Muscle layer of colon (tissue), 2 donors: ENCODE measurements around the gene UGT1A4.

Experiments used
- H3K27ac ChIP-seq: one replicate; pipeline ENCODE4 v1.7.0; 2013; ENCODE audit warnings: low read depth, mild to moderate bottlenecking, low read length, moderate library complexity
- H3K27me3 ChIP-seq, 2 donors: one replicate each; pipeline ENCODE4 v1.7.0; 2013; ENCODE audit warnings: low read length in 2 of 2, mild to moderate bottlenecking in 2 of 2; ENCODE audit not compliant: insufficient read depth in 2 of 2, control insufficient read depth in 1 of 2
- H3K36me3 ChIP-seq: one replicate; pipeline ENCODE4 v1.7.0; 2013; ENCODE audit warnings: mild to moderate bottlenecking, low read length; ENCODE audit not compliant: insufficient read depth
- H3K4me1 ChIP-seq: one replicate; pipeline ENCODE4 v1.7.0; 2013; ENCODE audit warnings: mild to moderate bottlenecking, low read length; ENCODE audit not compliant: insufficient read depth
- H3K4me3 ChIP-seq, 2 donors: one replicate each; pipeline ENCODE4 v1.7.0; 2013; ENCODE audit warnings: low read length in 2 of 2, low read depth in 1 of 2, mild to moderate bottlenecking in 1 of 2, moderate library complexity in 1 of 2
- H3K9ac ChIP-seq: one replicate; pipeline ENCODE4 v1.7.0; 2013; ENCODE audit warnings: low read length
- H3K9me3 ChIP-seq: one replicate; pipeline ENCODE4 v1.7.0; 2013; ENCODE audit warnings: mild to moderate bottlenecking, low read length
- donor health status: abdominal sarcoma.
- donor health status: Adenocarcinoma of cecum.

Gene UGT1A4

GRCh38 chr2:233718552-233718951 lies at the start of gene UGT1A4:
Gene UGT1A4 (plus strand): TSS chr2:233718736. CDS start chr2:233718821, 85 bp downstream.
- Histone ChIP-seq H3K9ac (no peak within 1 kb of the TSS), H3K27me3 (no peaks in the 10 kb centered on the region), H3K27ac (no peak within 1 kb of the TSS), H3K4me1 (no peaks in the 10 kb centered on the region), H3K9me3 (no peaks in the 10 kb centered on the region), H3K36me3 (no peaks in the 10 kb centered on the region), H3K4me3 (no peak within 1 kb of the TSS)

DNA sequence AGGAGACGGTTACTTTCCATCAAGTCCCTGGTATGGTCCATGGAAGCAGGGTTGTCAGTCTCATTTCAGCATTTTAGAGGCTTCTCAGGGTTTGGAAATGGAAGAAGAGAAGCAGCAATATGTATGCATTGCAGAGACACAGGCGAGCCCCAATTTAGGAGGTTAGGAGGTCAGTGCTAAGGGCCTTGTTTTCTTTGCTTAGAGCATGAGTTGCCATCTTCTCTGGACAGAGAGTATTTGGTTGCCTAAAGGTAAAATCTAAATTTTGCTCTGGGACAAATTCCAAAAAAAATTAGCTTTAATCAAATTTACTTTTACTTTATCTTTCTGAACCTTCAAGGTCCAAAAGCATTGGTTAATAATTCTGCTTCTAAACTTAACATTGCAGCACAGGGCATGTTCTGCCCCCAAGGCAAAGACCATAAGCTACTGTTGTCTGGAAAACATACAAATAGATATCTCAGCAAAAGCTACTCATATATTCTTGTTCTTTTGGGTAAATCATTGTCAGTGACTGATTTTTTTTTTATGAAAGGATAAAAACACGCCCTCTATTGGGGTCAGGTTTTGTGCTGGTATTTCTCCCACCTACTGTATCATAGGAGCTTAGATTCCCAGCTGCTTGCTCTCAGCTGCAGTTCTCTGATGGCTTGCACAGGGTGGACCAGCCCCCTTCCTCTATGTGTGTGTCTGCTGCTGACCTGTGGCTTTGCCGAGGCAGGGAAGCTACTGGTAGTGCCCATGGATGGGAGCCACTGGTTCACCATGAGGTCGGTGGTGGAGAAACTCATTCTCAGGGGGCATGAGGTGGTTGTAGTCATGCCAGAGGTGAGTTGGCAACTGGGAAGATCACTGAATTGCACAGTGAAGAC lies 47.0 kb upstream of the UGT1A4 start, which contains the start of gene UGT1A9:
Gene UGT1A9, plus strand, starts transcription at position 609 of the 872 bp plus-strand sequence. Its CDS starts 37 bp downstream, at position 646.
- Histone ChIP-seq H3K9me3 (no peaks in the 10 kb centered on the region), H3K27me3 (no peaks in the 10 kb centered on the region), H3K27ac (no peak within 1 kb of the TSS), H3K4me3 (no peak within 1 kb of the TSS), H3K4me1 (no peaks in the 10 kb centered on the region), H3K9ac (no peak within 1 kb of the TSS), H3K36me3 (no peaks in the 10 kb centered on the region)

DNA sequence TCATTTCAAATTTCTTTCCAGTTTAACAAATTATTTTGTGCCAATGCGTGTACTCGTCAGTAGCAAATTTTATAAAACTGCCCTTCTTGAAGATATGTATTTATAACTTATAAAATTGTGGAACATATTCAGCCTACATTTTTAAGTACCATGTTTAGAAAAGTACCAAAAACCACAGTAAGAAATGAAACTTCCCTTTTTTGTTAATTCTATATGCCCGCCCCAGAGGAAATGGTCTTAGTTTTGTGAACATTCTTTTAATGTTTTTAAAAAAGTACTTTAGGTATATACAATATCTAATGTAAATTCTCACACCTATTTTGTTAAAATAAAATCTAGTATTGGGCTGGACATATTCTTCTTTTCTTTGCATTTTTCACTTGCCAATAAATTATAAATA lies 45.6 kb upstream of the UGT1A4 start:
- no peaks in the 10 kb centered on the region for H3K9me3 ChIP-seq
- H3K27me3 ChIP-seq: no peaks in the 10 kb centered on the region
- H3K9ac ChIP-seq: no peak overlapping the region
- H3K4me3 ChIP-seq: no peak overlapping the region
- H3K36me3 ChIP-seq: no peaks in the 10 kb centered on the region
- no peaks in the 10 kb centered on the region for H3K4me1 ChIP-seq
- no peak overlapping the region for H3K27ac ChIP-seq

GRCh38 chr2:233673896-233674295 lies 44.6 kb upstream of the UGT1A4 start:
- Histone ChIP-seq H3K9me3 (no peaks in the 10 kb centered on the region), H3K4me3 (no peak overlapping the region), H3K36me3 (no peaks in the 10 kb centered on the region), H3K4me1 (no peaks in the 10 kb centered on the region), H3K27me3 (no peaks in the 10 kb centered on the region), H3K27ac (no peak overlapping the region), H3K9ac (no peak overlapping the region)

DNA sequence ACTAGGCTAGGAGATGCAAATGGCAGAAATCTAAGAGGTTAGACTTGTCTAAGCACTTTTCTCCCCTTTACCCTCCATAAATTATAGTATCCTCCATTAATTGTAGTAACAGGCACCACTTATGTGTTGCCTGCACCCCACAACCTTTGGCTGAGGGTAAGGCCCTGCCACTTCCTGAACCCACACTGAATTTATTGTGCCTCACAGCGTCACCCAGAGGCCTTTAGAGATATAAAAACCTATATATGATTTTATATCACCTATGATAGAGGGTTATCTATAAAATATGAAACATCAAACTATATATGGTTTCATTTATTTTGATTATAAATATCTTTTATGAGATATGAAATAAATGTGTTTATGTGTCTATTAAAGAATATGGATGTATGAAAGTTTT lies 44.2 kb upstream of the UGT1A4 start:
- H3K4me1 ChIP-seq: no peaks in the 10 kb centered on the region
- H3K27ac ChIP-seq: no peak overlapping the region
- no peak overlapping the region for H3K4me3 ChIP-seq
- H3K36me3 ChIP-seq: no peaks in the 10 kb centered on the region
- H3K9me3 ChIP-seq: no peaks in the 10 kb centered on the region
- H3K9ac ChIP-seq: no peak overlapping the region
- H3K27me3 ChIP-seq: no peaks in the 10 kb centered on the region

- no peak overlapping the region for H3K4me3 ChIP-seq
- no peaks in the 10 kb centered on the region for H3K9me3 ChIP-seq
- no peaks in the 10 kb centered on the region for H3K36me3 ChIP-seq
- no peak overlapping the region for H3K9ac ChIP-seq
- H3K4me1 ChIP-seq: no peaks in the 10 kb centered on the region
- H3K27me3 ChIP-seq: no peaks in the 10 kb centered on the region
- no peak overlapping the region for H3K27ac ChIP-seq
Measured at GRCh38 chr2:233674995-233675394, 43.5 kb upstream of the UGT1A4 start.

DNA sequence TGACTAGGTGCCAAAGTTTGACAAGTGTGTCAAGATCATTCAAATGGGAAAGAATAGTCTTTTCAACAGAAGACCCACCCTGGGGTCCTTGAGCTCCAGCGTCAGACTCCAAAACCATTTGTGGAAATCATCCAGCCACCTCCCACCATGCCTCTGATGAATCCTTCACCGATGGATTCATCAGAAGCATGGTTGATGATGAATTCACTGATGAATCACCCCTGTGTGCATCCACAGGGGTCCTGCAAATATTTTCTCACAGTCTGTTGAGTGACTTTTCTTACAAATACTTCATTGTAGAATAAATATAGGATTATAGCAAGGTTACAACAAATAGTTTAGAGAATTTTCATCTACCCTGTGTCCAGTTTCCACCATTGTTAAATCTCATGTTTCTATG lies 42.5 kb upstream of the UGT1A4 start:
- Histone ChIP-seq H3K9me3 (no peaks in the 10 kb centered on the region), H3K27me3 (no peaks in the 10 kb centered on the region), H3K4me1 (no peaks in the 10 kb centered on the region), H3K9ac (no peak overlapping the region), H3K4me3 (no peak overlapping the region), H3K36me3 (no peaks in the 10 kb centered on the region), H3K27ac (no peak overlapping the region)

- Histone ChIP-seq H3K4me3 (no peak overlapping the region), H3K4me1 (no peaks in the 10 kb centered on the region), H3K9ac (no peak overlapping the region), H3K27ac (no peak overlapping the region), H3K36me3 (no peaks in the 10 kb centered on the region), H3K9me3 (no peaks in the 10 kb centered on the region), H3K27me3 (no peaks in the 10 kb centered on the region)
Measured at GRCh38 chr2:233679196-233679595, 39.3 kb upstream of the UGT1A4 start.

DNA sequence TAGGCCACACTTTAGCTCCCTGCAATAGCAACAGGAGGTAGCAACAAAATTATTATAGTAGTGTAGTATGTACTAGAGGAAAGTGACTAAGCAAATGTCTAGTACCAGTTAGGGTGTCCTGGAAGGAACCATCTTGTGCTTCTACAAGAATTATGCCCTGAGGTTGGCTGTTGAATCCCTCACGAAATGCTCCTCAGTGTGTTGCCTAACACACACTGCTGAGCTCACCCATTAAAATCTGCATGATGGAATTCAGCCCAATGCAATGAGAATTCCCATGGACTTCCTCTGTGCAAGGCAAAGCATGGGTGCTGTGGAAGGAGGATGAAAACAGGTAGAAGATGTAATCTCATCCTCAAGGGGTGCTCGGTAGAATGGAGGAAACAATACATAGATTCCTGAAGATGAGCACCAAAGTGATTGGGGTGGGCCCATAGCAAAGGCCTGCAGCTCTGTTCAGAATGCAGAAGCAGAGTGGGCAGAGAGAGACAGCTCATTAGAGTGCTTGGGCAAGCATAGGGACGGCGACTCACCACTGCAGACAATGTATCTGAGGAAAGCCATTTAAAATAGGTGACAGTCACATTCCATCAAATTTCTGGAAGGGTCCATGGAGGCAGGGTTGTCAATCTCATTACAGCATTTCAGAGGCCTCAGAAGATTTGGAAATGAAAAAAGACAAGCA lies 38.0 kb upstream of the UGT1A4 start:
- H3K27ac ChIP-seq: no peak overlapping the region

GRCh38 chr2:233681521-233682099 lies 36.9 kb upstream of the UGT1A4 start, which contains the start of gene UGT1A7:
Gene UGT1A7 (plus strand): TSS chr2:233681901. CDS start chr2:233681938, 37 bp downstream.
- H3K4me1 ChIP-seq: no peaks in the 10 kb centered on the region
- no peaks in the 10 kb centered on the region for H3K27me3 ChIP-seq

More for the DNA sequence above, 38.0 kb upstream of the UGT1A4 start:
- Histone ChIP-seq H3K4me3 (no peak overlapping the region), H3K9me3 (no peaks in the 10 kb centered on the region), H3K36me3 (no peaks in the 10 kb centered on the region), H3K9ac (no peak overlapping the region), H3K4me1 (no peaks in the 10 kb centered on the region), H3K27me3 (no peaks in the 10 kb centered on the region)

GRCh38 chr2:233684640-233685039 lies 33.9 kb upstream of the UGT1A4 start:
- Histone ChIP-seq H3K4me1 (no peaks in the 10 kb centered on the region), H3K27me3 (no peaks in the 10 kb centered on the region), H3K36me3 (no peaks in the 10 kb centered on the region), H3K9me3 (no peaks in the 10 kb centered on the region), H3K9ac (no peak overlapping the region), H3K27ac (no peak overlapping the region), H3K4me3 (no peak overlapping the region)

More at GRCh38 chr2:233681521-233682099, 36.9 kb upstream of the UGT1A4 start, which contains the start of gene UGT1A7:
- no peaks in the 10 kb centered on the region for H3K9me3 ChIP-seq
- no peak within 1 kb of the TSS for H3K4me3 ChIP-seq
- no peak within 1 kb of the TSS for H3K27ac ChIP-seq
- no peak within 1 kb of the TSS for H3K9ac ChIP-seq
- H3K36me3 ChIP-seq: no peaks in the 10 kb centered on the region
